GM19193 (cell line): ENCODE data around the gene ZNF697.

Experiments used
- POLR2A ChIP-seq: IDR thresholded peaks from 4 replicates; pipeline ENCODE4 v1.6.1; 2011; ENCODE audit not compliant: insufficient read depth, insufficient read length; ENCODE audit errors: extremely low read depth

The ZNF697 gene

DNA sequence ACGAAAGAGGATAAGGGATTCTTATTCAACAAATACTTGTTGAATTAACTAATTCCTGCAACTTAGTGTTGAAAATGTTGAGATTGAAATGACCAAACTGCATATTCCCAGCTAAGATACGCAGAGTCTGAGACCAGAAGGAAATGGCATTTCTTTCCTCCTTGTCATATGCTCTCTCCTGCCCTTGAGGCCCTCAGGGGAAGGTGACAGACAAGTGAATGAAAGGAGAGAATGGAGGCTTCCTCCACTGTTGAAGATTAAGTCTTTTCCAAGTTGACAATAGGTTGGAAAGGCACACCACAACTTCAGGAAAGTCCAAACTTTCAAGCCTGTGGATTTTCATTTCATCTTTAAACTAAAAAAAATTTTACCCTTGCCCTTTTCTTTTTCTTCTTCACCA is 3.1 kb upstream of the ZNF697 start:
- TF ChIP-seq POLR2A = no peak

DNA sequence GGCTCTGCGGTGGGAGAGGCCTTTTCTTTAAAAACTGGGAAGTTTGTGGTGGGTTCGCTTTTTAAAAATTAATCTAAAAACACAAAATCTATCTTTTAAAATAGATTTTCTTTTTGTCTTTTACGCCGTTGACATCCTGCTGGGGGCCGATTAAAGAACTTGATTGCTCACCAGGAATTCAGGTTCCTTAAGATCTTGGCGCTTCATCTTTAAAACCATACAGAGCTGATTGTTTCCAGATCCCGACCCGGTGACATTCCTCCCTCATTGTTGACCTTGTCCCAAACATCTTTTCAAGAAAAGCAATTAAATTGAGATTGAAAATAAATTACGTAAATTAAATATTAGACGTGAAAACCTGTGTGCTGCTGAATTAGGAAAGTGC is 546 bp upstream of the ZNF697 start:
- TF ChIP-seq POLR2A = no peak

DNA sequence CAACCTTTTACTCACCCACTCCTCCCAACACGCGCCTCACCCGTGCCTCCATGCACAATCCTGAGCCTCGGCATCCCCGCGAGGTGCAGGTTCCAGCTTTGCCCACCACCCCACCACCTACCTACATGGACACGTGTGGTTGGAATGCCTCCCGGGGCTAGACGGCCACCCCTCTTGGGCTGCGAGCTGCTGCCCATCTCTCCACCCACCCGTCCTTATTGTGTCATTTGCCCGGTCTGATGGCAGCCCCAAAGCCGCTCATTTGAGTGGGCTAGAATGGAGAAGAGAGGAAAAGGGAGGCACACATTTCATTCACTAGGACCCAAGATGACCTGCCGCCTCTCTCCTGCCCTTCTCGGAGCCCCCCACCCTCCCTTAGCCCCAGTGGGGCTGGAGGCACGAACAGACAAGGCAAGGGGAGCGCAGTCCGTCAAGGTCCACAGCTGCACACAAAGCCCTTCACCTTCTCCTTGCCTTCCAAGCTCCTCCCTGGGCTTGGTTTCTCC is 785 bp downstream of the ZNF697 start:
- no peak for TF ChIP-seq POLR2A

DNA sequence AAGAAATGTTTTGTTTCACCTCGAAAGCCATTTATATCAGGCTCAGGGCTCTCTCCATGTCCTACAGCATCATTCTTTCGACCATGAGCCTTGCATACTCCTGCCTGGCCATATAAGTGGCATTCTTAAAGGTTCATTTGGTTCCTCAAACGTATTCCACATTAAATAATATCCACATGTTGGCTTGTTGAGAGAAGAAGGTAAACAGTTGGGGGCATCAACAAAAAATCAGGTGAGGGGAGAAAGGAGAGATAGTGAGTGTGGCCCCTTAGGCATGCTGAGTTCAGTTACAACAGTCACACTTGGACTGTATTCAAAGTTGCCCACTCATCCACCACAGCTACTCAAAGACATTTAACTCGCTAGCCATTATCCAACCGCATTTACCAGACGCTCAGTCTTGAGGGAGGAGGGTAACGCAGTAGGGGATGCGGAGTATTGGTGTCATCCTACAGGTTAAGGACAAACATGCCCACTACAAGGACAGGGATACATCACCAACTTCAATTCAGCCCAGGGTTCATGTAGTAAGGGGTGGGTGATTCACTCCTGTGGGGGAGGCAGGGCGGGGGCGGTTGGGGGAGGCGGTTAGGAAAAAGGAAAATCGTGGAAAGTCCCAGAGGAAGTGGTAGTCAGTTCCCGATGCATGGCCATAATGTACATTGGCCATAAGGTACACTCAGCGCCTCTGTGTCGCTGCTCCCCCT is 1.4 kb downstream of the ZNF697 start:
- TF ChIP-seq POLR2A = no peak

DNA sequence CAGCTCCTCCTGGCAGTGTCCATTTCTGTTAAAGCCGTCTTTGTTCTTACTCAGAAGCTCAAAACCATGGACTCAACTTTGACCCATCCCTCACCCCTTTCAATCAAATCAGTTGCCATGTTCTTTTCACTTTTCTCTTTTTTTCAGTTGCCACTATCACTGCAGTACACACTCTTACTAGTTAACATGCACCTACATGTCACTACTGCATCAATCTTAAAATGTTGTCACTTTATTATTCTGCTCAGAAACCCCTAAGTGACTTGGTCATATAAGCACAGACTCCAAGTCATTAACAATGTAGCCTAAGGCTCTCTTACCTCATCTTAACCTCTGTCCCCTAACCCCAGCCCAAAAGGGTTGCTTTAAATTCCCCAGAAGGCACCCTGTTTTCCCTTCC is 9.0 kb downstream of the ZNF697 start:
- no peak for TF ChIP-seq POLR2A

DNA sequence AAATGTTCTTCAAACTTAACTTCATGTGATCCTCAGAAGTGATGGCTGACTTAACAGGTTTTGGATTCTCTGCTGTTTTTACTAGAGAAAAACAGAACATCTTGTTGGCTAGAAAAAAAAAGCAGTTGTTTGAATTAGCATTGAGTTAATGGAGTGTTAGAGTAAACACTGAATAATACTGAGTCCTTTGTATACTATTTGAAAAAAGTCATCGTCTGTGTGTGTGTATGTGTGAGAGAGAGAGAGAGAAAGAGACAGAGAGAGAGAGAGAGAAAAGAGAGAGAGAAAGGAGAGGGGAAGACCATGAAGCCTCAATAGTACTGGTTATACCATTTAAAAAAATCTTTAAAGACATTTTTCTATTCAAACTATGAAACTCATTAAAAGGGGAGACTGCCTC is 10.4 kb downstream of the ZNF697 start:
- no peak for TF ChIP-seq POLR2A

DNA sequence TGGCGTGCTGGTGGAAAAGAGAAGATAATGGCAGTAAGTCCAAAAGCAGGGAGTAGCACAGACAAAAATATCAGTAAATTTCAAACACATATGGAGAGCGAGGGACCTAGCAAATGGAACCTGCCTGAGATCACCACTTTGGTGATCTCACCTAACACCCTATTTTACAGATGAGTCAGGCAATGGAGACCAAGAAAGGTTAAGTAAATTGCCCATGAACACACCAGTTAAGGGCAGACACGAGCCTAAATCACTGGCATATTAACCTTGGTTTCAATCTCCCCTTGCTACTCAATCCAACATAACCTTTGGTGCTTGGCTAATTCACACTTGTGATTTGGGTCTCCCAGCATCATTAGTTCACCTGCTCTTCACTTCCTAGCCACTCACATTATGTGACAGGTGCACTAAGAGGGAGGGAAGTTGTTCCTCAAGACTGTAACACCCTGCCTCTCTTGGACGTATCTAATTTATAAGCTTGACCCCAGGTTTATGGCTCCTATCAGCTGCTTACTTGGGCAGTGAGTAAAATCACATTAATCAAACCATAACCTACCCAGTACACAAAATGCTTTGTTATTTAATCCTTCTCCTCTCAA is 11.5 kb downstream of the ZNF697 start:
- no peak for TF ChIP-seq POLR2A

DNA sequence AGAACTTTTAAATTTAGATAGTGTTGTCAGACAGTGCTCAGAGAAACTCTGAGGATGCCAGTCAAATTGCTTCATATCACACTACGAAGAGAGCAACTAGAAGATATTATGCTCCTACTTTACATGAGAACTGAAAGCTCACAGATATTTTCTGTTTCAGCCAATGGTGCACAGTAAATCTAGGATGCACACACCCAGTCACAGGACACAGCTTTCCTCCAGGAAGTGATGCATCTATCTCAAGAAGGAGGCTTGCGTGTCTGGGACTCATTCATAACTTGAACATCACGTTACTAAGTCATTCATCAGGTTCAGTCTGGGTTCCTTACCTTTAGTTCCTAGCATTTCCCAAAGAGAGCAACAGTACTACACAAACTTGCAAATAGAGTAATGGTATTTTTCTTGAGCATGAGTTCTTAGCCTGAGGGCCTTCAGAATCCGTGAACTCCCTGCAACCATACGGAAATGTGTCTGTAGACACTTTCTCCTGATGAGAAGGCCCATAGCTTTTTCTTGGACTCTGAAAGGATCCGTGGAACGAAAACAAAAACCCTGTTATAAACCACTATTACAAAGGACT is 12.2 kb downstream of the ZNF697 start:
- TF ChIP-seq POLR2A = no peak

DNA sequence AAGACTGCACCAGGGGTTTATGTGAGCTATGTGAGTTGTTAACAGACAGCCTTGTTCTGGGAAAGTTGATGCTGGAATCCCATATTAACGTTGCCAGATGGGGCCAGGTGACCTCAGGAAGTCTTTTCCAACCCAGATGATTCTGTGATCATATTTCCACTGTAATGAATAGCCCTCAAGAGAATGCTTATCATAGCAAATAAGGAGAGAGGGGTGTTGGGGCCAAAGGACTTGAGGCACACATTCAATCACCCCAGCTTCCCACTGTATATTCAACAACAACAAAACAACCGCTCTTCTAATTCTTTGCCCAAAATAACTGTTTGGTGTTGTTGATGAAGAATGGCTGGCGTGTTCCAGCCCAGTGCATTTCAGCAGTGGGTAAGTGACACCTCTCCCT is 14.1 kb downstream of the ZNF697 start:
- no peak for TF ChIP-seq POLR2A

DNA sequence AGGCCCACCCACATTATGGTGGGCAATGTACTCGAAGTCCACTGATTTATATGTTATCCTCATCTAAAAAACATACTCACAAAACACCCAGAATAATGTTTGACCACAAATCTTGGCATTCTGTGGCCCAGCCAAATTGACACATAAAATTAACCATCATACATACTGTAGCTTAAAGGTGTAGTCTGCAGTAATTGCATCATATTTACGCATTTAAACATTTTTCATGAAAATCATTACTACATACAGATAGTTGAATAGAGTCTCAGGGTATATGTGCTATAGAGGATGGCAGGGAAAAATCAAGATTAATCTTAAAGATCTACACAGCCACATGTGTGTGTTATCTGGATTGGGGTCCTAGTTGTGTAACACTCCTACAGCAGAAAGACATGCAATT is 14.5 kb downstream of the ZNF697 start:
- no peak for TF ChIP-seq POLR2A

DNA sequence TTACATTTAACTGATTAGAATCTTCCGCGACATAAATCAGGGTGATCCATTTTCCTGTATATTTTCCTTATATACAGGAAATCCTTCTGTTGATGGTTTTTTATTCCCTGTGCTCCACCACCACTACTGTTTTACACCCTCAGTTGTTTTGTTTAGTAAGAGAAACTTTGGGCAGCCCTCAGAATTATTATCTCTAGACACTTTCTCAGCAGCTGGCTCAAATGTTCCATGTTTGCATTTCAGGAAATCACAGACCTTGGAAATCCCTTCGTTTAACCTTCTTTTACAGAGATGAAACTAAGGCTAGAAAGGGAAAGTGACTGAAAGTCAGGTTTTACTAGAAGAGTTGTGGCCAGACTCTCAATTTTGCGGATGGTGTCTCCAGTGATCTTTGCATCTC is 15.2 kb downstream of the ZNF697 start:
- no peak for TF ChIP-seq POLR2A

DNA sequence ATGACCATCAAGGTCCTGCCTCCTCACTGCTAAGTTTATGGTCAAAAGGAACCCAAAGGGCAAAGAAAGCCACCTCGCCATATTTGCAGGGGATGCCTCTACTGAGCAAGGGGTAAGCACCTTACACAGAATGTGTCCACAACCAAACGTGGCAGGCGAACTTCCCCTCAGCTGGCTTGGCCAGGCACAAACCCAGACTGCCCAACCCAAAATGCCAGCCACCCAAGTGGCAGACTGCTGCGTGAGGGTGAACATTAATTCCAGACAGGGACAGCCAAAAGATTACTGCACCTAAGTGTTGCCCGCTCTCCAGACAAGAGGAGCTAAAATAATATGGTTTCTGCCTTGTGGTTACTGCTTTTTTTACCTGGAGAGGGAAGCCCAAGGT is 16.0 kb downstream of the ZNF697 start:
- no peak for TF ChIP-seq POLR2A

DNA sequence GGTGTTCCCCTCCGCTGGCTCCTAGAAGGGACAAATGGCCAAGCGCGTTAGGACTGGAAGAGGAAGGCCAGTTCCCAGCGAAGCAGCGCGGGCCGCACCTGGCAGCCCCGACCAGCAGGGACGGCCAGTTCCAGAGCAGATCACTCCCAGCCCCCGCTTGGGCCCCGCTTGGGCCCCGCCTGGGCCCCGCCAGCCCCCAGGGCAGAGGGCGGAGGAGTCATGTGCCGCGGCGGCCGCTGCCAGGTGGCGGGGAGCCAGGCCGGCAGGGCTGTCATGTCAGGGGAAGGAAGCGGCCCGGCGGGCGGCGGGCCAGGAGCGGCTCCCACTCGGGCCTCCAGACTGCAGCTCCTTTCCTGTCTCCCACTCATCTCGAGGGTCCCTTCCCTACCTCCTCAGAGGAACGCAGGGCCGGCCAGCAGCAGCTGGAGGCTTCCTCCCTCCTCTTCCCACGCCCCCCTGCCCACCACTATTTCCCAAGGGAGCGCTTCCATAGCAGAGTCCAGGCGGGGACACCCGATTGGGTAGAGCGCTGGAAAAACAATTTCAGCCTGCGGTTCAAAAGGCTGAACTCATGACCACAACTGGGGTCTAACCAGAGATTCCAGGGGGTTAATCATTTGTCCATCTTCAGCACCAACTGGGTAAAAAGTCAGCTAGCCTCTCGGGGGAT is 16.5 kb downstream of the ZNF697 start:
- TF ChIP-seq POLR2A = no peak

DNA sequence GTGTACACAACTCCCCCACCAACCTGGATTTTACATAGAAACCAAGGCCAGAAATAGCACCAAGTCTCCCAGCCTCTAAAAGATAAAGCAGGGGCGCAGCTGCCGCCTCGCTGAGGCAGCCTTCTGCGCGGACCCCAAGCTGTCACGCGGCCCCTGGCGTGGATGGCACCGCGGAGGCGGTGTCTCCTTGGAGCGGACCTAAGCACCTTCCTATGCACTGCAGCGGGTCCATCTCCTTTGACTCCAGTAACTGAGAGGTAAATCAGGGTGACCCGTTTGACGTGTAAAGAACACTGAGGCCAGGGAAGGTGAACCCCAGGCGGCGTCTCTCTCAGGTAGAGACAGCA is 17.0 kb downstream of the ZNF697 start:
- TF ChIP-seq POLR2A = no peak

DNA sequence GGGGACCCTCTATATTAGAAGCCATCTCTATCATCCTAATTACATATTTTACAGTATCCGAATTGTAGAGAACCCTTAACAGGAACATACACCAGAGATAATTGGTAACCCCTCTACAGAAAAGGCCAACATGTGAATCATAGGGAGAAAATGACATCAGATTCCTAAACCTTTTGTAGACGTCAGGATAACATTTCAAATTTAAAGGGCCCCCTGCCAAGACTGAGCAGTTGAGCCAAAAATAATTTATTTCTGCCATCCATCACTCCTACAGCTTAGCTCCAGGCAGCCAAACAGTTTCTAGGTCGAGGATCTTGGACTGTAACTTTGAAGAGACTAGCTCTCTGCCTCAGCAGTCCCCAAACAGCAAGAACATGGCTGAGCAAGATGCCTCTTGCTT is 21.2 kb downstream of the ZNF697 start:
- TF ChIP-seq POLR2A = no peak
